ENCODE measurements around the gene PRICKLE4.

The PRICKLE4 gene

DNA sequence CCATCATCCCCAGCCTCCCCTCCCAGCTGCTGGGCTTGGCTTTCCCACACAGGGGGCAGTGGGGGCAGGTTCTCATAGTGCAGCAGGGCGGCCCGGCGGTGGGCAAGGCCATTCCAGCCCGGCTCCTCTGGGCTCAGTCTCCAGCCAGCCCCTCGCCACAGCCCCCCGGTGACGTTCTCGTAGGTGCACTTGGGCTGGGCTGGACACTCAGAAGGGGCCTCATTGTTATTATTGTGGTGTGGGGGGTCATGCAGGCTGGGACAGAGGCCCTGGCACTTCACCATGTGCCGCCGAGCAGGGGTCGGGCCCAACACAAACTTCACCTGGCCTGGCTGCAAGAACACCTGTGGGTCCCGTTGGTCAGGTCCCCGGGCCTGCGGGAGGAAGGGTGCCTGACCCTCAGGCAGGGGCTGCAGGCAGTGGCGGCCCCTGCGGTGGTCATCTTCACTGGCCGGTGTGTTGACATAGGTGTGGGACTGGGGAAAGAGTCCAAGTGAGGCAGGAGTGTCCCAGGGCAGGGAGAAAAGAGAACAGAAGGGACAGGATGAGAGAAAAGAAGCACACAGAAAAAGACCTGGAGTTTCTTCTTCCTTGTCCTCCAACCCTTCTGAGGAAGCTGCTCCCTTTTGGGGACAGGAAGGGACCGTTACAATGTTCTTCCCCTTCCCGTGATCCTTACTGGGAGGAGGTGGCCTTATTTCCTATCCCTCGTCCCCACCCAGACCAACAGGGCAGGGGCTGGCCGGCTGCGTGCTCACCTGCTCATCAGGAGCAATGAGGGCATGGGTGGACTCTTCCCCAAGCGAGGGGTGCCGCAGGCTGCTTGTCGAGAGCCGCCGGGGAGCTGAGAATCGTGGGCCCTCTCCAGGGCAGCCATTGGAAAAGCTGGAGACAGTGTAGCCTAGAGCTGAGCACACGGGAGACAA lies 9.3 kb upstream of the PRICKLE4 start:
- no peak for DNase-seq (ENCODE audit: low read depth)

GRCh38 chr6:41774841-41775240 lies 5.7 kb upstream of the PRICKLE4 start:
- DNase-seq (ENCODE audit: low read depth) = no peak

- no peak for DNase-seq (ENCODE audit: low read depth)
These were observed 5.2 kb upstream of the PRICKLE4 start for GRCh38 chr6:41775293-41775882.

DNA sequence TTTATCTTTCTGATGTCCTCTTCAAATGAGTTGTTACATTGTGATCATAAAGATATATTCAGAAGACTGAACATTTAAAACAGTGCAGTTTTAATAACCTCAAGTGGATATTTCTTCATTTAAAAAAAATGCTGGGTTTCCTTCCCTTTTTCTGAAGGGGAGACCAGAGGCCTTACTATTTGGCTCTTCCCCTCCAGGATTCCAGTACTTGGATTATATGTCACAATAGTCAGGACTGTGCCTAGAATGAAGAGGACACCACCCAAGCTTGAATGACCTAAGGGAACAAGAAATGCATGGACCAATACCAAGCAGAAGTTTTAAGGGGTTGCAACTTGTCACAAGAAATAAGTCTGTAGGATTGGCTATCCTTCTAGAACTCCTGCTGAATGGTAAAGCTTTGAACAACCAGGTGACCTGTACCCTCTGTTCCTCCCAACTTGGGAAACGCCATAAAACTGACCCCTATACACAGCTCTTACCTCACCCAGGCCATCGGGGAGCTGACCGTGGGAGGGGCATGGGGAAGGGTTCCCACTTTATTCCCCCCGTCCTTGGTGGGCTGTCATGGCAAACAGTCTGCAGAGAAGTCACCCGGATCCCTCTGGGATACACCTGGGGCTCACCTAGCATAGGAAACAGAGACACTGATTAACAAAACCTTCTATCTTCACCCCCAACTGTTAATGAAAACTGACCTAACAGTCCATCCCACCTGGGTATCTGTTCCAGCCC lies 2.9 kb upstream of the PRICKLE4 start:
- no peak for DNase-seq (ENCODE audit: low read depth)

GRCh38 chr6:41778895-41779294 lies 1.7 kb upstream of the PRICKLE4 start:
- no peak for DNase-seq (ENCODE audit: low read depth)

- no peak for DNase-seq (ENCODE audit: low read depth)
These were observed 1.2 kb upstream of the PRICKLE4 start for GRCh38 chr6:41779336-41779735.

DNA sequence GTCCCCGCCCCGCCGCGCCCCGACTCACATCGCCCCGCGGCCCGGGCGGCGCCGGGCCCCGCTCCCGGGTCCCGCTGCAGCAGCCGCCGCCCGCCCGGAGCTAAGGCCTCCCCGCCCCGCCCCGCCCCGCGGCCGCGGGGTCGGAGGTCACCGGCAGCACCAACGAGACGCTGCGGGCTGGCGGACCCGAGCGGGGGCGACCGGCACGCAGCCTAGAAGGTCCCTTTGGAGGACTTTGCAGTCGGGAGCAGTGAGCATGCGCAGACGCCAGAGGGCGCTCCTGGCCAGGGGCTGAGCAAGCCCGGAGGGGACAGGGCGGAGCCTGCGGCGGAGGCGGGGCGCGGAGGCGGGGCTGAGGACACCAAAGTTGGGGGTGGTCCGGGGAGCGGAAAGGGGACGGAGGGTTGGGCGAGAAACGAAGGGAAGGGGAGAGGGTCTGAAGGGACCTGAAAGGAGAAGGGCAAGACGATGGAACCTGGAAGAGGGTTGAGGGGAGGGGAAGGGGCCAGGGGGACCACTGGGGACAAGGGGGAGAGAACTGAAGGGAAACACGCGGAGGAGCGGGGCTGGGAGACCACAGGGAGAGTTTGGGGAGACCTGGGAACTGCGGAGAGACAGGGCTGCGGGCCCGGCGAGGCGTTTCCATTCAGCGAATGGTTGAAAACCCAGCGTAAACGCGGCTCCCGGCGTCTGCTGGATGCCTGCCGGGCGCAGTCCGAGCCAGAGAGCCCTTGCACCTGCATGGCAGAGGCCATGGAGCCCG lies 613 bp upstream of the PRICKLE4 start, which contains the start of gene FRS3:
Gene FRS3 (minus strand): TSS at position 113 of the 763 bp plus-strand sequence. CDS start 2,913 bp downstream, outside the sequence.
- DNase-seq (ENCODE audit: low read depth) = peak; percentile 87

- DNase-seq (ENCODE audit: low read depth) = no peak
These were observed 766 bp downstream of the PRICKLE4 start for GRCh38 chr6:41781366-41781730.

- DNase-seq (ENCODE audit: low read depth) = no peak
These were observed 2.7 kb downstream of the PRICKLE4 start for GRCh38 chr6:41783106-41783780.

- DNase-seq (ENCODE audit: low read depth) = no peak
These were observed 4.1 kb downstream of the PRICKLE4 start for GRCh38 chr6:41784581-41785171.

GRCh38 chr6:41785254-41785653 lies 4.7 kb downstream of the PRICKLE4 start:
- no peak for DNase-seq (ENCODE audit: low read depth)

- no peak for DNase-seq (ENCODE audit: low read depth)
These were observed 5.3 kb downstream of the PRICKLE4 start for GRCh38 chr6:41785689-41786450.

DNA sequence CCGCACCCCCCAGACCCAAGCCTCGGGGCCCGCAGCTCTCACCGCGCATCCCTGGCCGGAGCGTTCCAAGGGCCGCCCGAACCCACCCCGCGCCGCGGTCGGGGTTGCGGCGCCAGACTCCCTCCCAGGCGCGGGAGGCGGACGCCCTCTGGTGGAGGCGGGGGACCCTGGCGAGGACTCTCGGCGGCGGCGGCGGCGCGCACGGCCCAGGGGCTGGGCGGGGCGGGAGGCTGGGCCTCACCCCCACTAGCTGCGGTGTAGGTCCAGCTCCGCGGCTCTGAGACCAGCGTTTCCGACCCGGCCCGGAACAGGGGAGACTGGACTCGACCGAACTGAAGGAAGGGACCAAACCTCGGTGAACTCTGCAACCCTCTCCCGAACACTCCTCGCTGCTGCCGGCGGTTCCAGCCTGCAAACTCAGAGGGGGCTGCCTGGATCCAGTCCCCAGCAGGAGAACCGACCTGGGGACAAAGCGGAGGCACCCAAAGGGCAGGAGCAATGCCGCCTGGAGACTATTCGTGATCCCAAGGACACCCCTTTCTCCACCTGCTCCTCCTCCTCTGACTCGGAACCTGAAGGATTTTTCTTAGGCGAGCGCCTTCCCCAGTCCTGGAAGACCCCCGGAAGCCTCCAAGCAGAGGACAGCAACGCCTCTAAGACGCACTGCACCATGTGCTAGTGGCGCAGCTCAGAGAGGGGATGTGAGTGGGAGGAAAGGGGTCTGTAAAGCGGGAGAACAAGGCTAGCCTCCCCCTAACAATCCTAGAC lies 6.1 kb downstream of the PRICKLE4 start:
- peak; percentile 64 for DNase-seq (ENCODE audit: low read depth)

DNA sequence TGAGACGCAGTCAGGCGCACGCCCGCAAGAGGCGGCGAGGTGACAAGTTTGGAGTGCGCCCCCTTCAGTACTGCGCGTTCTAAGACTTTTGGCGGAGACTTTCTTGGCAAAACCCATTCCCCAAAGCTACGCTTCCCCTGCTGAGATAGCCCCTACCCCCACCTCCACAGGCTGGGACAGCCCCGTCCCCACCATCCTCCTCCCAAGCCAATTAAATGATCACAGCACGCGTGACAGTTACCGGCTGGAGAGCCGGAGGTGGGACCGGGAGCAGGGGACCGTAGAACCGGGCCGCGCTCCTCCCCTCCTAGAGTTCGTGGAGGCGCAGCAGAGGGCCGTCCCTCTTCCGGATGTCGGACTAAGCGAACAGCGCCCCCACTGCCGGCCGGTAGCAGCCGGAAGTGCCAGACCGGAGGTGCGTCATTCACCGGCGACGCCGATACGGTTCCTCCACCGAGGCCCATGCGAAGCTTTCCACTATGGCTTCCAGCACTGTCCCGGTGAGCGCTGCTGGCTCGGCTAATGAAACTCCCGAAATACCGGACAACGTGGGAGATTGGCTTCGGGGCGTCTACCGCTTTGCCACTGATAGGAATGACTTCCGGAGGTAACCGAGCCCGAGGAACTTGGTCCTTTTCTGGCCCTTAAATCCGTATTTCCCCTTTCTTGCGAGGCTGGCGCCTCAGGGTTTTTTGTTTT lies 6.8 kb downstream of the PRICKLE4 start, which contains the start of gene TOMM6:
Gene TOMM6 (plus strand): TSS at position 476 of the 699 bp plus-strand sequence. CDS start 4 bp downstream, at position 480.
- peak; percentile 86 for DNase-seq (ENCODE audit: low read depth)

DNA sequence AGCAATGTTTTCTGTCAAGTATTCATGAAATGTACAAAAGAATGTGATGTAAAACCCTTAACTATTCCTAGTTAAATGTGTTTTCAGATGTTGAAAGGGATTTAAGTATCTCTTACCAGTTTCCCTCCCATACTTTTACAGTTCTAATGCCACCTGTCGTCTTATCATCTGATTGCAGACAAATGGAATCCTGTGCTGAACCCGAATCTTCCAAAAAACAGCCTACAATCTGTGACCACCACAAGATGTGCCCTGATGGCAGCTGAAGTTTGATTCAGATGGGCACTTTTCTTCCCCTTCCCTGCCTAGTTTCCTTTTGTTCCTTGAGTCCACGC lies 8.8 kb downstream of the PRICKLE4 start:
- no peak for DNase-seq (ENCODE audit: low read depth)

- DNase-seq (ENCODE audit: low read depth) = no peak
These were observed 9.5 kb downstream of the PRICKLE4 start for GRCh38 chr6:41790045-41790444.

- no peak for DNase-seq (ENCODE audit: low read depth)
These were observed 10.7 kb downstream of the PRICKLE4 start for GRCh38 chr6:41791305-41791704.

DNA sequence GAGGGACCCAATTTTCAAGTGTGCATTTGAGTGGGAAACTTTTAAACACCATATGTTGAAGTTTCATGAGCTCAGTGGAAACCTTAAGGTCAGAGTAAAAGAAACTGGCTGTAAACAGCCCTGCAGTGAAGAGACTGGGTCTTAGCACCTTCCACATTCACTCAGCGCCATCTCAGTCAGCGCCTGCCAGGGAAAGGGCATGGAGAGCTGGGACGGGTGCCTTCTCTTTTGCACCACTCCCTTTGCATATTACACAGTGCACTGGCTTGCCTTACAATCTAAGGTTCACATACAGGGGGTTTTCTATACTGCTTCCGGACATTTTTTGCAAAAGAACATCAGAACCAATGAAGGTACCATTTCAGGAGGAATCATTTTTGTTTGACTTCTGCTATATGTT lies 11.4 kb downstream of the PRICKLE4 start:
- DNase-seq (ENCODE audit: low read depth) = no peak

- DNase-seq (ENCODE audit: low read depth) = no peak
These were observed 15.9 kb downstream of the PRICKLE4 start for GRCh38 chr6:41796474-41796873.
